SW480 (cell line): ENCODE results near the gene CCDC73.
"Not testable (repeated sequence)": the region's sequence is repeated elsewhere in the genome, so short reads cannot be mapped to it uniquely, and the experiment has no call there.

Experiments
- DNase-seq: peaks from one replicate; pipeline ENCODE4 v3.0.0-alpha.2; 2016; ENCODE audit warnings: low spot score

Gene CCDC73

GRCh38 chr11:32705309-32706033 lies 89.0 kb downstream of the CCDC73 start:
- no peak for DNase-seq

- no peak for DNase-seq
Observed at GRCh38 chr11:32704775-32705174, 89.7 kb downstream of the CCDC73 start.

- DNase-seq: no peak
Observed at GRCh38 chr11:32704261-32704660, 90.2 kb downstream of the CCDC73 start.

GRCh38 chr11:32701616-32702015 lies 92.8 kb downstream of the CCDC73 start:
- no peak for DNase-seq

- DNase-seq: no peak
Observed at GRCh38 chr11:32698579-32698978, 95.9 kb downstream of the CCDC73 start.

- no peak for DNase-seq
Observed at GRCh38 chr11:32671051-32671450, 123.4 kb downstream of the CCDC73 start.

- peak; percentile 9 for DNase-seq
Observed at GRCh38 chr11:32659672-32660071, 134.8 kb downstream of the CCDC73 start.

- no peak for DNase-seq
Observed at GRCh38 chr11:32658639-32659406, 135.6 kb downstream of the CCDC73 start.

GRCh38 chr11:32643526-32643925 lies 150.9 kb downstream of the CCDC73 start:
- DNase-seq: peak; percentile 13

- no peak for DNase-seq
Observed at GRCh38 chr11:32641361-32641760, 153.1 kb downstream of the CCDC73 start.

- DNase-seq: no peak
Observed at GRCh38 chr11:32635819-32636218, 158.6 kb downstream of the CCDC73 start.

GRCh38 chr11:32630844-32631243 lies 163.6 kb downstream of the CCDC73 start:
- DNase-seq: no peak

- DNase-seq: no peak
Observed at GRCh38 chr11:32616903-32617302, 177.6 kb downstream of the CCDC73 start.

GRCh38 chr11:32615422-32615821 lies 179.0 kb downstream of the CCDC73 start:
- no peak for DNase-seq

GRCh38 chr11:32613500-32614151 lies 180.8 kb downstream of the CCDC73 start:
- DNase-seq: no peak

- no peak for DNase-seq
Observed at GRCh38 chr11:32610797-32611352, 183.6 kb downstream of the CCDC73 start.

- DNase-seq: not testable (repeated sequence)
Observed at GRCh38 chr11:32608826-32609225, 185.6 kb downstream of the CCDC73 start.

- DNase-seq: no peak
Observed at GRCh38 chr11:32606220-32606619, 188.2 kb downstream of the CCDC73 start.

GRCh38 chr11:32602657-32603415 lies 191.6 kb downstream of the CCDC73 start:
- no peak for DNase-seq

- peak; percentile 20 for DNase-seq
Observed at GRCh38 chr11:32597921-32598320, 196.5 kb downstream of the CCDC73 start.

- DNase-seq: not testable (repeated sequence)
Observed at GRCh38 chr11:32596114-32596513, 198.3 kb downstream of the CCDC73 start.

GRCh38 chr11:32594272-32594671 lies 200.2 kb downstream of the CCDC73 start:
- no peak for DNase-seq
